EH (cell line): ENCODE data around the gene C19orf44.

Source experiments
- DNase-seq: peaks from one replicate; pipeline ENCODE4 v3.0.0-alpha.2; 2015; ENCODE audit warnings: low read depth

The C19orf44 gene

GRCh38 chr19:16518061-16518460 is 21.9 kb downstream of the C19orf44 start:
- no peak for DNase-seq

- DNase-seq: no peak
Measured at GRCh38 chr19:16518483-16519229, 22.5 kb downstream of the C19orf44 start.

DNA sequence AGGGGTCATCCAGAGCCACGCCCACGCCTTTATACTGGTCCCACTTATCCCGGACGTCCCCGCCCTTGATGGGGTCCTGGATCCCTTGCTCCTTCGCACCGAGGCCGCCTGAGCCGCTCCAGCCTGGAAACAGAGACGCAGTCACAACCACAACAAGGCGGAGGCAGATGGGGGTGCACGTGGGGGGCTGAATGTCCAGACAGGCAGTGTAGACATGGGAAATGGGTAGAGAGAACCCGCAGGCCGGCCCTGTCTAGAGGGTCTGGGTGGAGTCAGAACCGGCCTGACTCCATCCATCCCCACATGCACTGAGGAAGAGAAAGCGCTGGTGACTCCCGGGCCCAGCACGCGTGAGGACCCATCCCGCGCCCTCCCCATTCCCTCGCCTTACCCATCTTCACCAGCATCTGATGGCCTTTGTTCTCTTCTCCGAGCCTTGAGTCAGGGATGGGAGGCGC is 23.1 kb downstream of the C19orf44 start:
- no peak for DNase-seq

GRCh38 chr19:16520074-16520973 is 24.1 kb downstream of the C19orf44 start:
- no peak for DNase-seq

- DNase-seq: no peak
Measured at GRCh38 chr19:16520986-16521624, 24.9 kb downstream of the C19orf44 start.

GRCh38 chr19:16521715-16522289 is 25.6 kb downstream of the C19orf44 start:
- DNase-seq: no peak

DNA sequence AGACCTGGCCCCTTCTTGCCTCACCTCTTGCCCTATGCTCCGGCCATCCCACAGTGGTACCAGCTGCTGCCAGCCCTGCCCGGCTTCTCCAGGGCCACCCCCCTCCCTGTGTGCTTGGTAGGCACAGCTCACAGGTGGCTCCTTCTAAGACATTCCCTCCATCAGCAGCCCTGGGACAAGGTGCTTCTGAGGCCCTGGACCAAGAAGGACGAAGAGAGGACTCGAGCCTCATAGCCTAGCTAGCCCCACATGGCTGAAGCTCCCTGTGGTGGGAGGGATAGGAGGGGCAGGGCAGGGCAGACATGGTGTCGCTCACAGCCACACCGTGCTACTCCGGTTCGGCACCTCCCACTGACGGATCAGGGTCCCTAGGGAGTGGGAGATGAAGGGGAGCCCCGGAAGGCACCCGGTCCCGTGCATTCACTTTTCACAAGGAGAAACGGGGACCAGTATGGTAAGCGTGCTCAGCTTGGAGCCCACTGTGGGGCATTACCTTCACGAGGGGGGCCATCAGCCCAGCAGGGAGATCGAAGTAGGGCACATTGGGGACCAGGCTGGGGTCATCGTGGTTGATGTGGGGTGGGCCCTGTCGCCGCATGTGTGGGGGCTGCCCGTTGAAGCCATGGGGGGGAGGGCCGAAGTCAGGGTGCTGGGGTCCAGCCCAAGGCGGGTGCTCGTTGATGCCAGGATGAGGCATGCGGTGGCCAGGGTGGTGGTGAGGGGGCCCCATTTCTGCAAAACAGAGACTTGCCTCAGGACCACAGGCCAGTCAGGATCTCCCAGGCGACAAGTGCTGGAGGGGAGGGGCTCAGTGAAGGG is 26.6 kb downstream of the C19orf44 start:
- DNase-seq: no peak

DNA sequence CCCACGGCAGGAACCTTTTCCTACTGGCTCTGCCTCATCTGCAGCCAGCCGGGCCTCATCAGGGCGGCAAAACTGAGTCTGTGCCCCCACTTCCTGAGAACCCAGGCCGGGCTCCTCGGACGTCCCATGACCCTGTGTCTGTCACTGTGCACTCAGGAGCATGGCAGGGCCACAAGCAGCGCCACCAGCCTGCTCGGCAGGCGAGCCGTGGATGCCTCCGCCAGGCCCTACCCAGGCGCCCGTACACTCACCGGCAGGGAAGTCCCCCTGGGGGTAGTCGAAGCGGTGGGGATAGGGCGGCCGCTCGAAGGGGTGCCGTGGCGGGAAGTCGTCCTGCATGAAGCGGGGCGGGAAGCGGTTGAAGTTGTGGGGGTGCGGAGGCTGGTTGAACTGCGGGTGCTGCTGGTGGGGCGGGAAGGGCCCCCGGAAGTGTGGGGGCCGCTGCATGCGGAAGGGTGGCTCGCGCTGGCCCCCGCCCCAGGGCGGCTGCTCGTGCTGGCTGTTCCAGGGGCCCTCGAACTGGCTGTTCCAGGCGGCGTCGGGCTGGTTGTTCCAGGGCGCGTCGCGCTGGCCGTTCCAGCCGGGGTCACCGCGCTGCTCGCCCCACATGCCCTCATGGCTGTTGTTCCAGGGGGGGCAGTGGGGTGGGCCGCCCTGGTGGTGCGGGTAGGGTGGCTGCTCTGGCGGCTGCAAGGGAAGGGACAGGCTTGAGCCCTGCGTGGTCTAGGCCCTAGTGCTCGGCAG is 29.0 kb downstream of the C19orf44 start:
- no peak for DNase-seq

- no peak for DNase-seq
Measured at GRCh38 chr19:16525751-16526481, 29.7 kb downstream of the C19orf44 start.

- no peak for DNase-seq
Measured at GRCh38 chr19:16527334-16527935, 31.2 kb downstream of the C19orf44 start.

DNA sequence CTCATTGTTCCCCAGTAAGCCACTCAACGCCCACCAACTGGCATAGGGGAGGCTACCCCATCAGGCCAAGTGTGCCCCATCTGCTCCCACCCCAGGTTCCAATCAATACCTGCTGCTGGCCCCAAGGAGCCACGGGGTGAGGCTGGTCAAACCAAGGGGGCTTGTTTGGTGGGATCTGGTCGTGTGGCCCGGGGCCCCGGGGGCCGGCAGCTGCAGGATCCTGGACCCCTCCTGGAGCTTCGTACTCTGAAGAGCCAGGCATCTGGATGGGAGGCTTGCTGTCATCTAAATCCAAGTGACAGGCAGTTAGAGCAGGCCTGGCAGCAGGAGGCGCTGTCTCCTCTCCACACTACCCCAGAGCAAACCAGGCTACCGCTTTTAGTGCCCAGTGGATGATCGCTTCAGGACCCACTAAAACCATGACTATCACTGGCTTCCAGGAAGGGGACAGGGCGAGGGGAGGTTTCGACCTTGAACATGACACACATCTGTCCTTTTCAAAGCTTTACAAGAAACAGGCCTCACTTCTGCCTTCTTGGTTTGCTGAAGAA is 31.9 kb downstream of the C19orf44 start:
- peak; percentile 19 for DNase-seq

DNA sequence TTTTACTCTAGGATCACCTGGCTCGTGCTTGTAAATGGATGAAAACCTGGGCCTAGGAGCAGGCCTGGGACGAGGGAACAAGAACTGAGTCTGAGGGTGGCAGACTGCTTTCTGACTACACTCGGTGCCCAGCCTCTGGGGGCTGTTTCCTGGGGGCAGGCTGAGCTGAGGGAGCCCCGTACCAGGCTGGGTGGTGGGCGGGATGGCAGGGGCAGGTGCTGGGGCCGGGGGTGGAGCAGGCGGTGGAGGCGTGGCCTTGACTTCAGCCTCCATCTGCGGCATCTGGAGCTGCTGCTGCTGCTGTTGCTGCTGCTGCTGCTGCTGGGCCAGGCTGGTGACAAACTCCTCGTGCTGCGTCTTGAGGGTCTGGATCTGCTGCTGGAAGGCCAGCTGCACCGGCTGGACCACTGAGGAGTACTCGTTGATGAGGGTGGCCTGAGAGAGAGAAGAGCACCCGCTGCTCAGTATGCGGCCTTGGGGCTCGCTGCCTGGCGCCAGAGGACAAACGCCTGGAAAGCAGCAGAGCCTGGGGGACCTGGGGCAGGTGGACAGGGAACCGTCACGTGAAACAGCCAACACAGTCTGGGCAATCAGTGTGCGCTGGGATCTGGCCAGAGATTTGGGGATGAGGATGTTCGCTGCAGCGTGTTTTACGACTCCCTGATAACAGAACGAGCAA is 33.4 kb downstream of the C19orf44 start:
- no peak for DNase-seq

- no peak for DNase-seq
Measured at GRCh38 chr19:16530540-16531379, 34.6 kb downstream of the C19orf44 start.

- no peak for DNase-seq
Measured at GRCh38 chr19:16531380-16531669, 35.1 kb downstream of the C19orf44 start.

DNA sequence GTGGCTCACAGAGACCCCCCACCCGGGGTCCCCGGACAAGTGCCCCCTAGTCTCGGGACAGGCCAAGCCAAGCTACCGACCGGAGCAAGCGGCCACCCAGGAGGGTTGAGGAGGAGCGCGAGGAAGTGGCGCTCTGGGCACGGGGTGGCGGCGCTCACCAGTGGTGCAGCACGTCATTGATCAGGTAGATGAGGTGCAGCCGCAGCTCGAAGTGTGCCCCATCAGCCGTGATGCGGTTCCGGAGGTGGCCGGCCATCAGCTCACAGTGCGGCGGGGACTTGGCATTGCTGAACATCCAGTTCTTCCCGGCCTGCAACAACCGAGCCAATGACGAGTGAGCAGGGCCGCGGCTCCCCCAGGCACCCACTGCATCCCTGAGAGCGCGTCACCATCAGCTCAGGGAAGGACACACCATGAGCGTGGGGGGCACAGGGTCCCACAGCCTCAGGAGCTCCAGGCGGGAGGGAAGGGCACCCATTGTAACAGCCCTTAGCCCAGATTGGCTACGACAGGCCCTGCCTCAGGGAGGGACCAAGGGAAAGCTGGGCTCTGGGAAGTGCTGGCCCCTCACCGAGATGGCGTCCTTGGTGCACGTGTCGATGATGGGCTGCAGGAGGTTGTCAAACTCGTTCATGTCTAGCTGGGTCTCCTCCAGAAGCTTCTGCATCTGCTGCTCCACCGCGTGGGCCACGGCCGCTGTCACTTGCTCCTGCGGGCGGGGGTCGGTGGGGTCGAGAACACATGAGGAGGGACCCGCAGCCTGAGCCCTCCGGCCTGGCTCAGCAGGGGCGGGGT is 36.4 kb downstream of the C19orf44 start:
- no peak for DNase-seq

- DNase-seq: no peak
Measured at GRCh38 chr19:16535381-16535780, 39.2 kb downstream of the C19orf44 start.

DNA sequence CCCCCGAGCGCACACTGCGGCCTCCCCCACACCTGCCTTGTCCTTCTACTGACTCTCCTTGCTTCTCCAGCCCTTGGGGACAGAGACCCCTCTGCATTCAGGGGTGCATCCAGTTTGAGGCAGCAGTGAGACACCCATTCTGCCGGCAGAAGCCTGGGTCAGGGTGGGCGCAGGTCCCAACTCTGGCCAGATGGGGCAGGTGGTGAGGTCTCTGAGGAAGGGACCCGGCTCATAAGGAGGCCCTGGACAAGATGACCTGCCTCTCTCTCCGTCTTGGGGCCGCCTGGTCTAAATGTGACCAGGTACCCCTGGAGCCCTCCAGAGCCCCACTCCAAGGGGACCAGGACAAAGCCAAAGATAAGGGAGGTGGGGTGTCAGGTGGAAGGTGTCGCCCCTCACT is 39.9 kb downstream of the C19orf44 start:
- no peak for DNase-seq
